RCC 7860 (cell line): ENCODE measurements around the gene PI16.
"Not testable (repeated sequence)": the region's sequence is repeated elsewhere in the genome, so short reads cannot be mapped to it uniquely, and the experiment has no call there.

ENCODE experiments used
- DNase-seq: peaks from one replicate; pipeline ENCODE4 v3.0.0-alpha.2; 2015; ENCODE audit warnings: low spot score
- FAIRE-seq: peaks from 2 replicates; lab custom pipeline; 2012; peaks lifted over from hg19 to GRCh38; lab: Jason Lieb, UNC

The PI16 gene

DNA sequence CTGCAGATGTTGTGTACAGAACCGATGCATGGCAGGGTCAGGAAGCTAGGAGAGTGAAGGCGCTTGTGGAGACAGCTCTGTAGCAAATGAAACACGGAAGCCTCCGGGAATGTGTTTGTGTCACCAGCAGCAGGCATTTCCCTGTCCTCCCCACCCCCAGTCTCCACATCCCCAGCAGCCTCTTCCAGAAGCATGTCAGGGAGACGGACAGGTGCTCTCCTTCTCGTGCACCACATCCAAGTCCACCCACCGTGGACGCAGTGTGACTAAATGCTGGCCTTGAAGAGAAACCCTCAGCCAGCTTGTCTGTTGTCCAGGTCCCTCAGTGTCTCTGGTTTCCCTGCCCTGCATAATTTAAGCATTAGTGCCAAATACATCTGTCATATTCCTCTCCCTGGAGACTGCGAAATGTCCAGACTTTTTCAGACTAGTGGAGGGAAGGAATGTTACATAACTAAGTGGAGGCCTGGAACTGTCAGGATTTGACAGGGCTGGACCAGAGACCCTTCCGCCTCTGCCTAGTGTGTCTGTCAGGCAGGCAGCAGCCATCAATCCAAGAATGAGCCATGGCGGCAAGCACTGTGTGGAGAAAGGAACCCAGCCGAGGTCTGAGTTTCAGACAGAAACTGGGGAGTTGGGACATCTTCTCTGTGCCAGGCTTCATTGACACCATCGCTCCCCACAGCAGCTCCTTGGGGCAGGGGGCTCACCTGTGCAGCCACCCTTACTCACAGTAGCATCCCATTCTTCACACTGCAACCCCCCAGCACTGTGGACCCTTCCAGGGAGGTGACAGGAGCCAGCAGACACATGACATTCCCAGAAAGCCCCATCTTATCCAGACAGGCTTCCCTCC lies 26.6 kb upstream of the PI16 start:
- FAIRE-seq (no peak), DNase-seq (no peak)

DNA sequence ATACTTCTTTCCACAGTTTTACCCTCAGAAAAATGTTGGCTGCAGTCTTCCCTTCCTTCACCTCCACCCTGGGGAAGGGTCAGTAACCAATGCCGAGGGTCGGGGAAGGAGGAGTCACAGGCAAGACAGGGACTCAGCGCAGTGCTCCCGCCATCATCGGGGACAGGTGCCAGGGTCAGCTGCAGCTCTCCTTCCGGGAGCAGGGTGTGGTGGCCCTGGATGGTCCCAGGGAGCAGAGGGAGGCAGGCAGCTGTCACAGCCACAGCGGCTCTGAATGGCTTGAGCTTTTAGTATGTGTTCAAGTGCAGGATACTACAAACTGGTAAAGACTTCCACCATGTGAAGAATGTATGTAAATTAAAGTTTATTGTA lies 26.0 kb upstream of the PI16 start:
- FAIRE-seq, result no peak
- no peak for DNase-seq

DNA sequence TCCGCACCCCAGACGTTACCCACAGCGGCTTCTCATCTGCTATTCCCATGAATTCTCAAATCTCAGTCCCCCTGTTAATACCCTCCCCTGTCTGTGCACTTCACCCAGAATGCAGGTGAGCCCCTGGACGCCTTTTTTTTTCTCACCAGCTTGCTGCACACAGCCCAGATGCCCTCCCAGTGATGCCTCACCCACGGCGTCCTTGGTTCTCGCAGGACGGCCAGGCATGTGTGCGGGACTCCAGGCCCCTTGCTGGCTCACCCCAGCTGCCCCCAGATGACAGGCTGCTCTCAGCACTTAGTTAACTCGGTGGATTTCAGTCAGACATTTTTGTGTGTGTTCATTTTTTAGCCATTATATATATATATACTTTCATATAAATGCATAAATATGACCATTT lies 25.4 kb upstream of the PI16 start:
- FAIRE-seq, result no peak
- DNase-seq, result no peak

DNA sequence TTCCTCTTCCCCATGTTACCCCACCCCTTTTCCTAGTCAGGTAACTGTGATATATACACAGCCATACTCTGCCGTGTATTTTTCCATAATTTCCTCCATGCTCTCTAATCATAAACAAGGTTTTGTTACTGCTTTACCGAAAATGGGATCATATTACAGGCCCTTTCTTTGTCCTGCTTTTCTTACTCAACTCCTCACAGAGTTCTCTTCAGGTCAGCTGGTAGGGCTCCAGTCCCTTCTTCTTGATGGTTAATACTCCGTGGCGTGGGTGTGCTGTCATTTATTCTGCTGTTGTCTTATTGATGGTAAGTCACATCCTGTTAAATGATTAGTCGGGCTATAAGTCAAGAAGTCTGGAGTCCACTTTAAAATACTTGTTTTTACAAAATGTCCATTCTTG lies 24.9 kb upstream of the PI16 start:
- DNase-seq (no peak), FAIRE-seq (no peak)

DNA sequence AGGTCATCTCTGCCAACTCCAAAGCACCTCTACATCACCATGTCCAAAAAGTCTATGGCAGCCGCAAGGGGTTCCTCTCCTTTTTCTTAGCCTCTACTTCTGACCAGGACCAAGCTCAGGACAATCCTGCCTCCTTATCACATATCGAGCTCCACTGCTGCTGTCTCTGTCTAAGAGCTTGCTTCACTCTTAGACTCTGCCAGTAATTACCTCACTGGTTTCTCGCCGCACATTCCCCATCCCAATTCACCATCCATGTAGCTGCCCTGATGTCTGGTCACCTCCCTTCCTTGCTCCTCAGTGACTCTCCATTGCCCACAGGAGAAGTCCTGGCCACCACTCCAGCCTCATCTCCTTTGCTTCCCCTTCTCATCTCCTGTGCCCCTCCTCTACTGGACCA lies 24.1 kb upstream of the PI16 start:
- DNase-seq, result no peak
- no peak for FAIRE-seq

DNA sequence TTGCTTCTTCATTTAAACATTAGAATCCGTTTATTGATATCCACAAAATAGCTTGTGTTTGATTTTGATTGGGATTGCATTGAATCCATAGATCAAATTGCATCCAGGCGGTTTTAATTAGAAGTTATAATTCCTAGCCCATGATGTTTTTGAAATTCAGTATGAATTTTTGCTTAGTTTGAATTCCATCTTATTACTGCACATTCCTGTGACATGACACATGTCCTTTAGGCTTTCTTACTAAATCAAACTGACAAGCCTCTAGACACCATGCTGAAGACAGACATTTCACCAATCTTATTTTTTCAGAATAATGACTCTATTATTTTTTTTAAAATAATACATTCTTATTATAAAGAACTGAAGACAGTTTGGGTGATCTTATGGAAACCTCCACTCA lies 21.4 kb upstream of the PI16 start:
- DNase-seq (peak; percentile 9), FAIRE-seq (no peak)

DNA sequence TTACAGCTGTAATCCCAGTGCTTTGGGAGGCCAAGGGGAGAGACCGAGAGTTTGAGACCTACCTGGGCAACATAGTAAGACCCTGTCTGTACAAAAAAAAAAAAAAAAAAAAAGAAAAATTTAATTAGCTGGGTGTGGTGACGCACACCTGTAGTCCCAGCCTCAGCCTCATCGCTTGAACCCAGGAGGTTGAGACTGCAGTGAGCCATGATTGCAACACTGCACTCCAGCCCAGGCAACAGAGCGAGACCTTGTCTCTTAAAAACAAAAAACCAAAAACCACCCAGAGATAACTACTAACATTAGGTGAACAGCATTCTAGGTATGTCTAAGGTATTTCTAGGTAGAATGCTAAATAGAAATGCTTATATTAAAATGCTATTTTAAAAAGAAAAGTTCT lies 21.0 kb upstream of the PI16 start:
- no peak for FAIRE-seq

DNA sequence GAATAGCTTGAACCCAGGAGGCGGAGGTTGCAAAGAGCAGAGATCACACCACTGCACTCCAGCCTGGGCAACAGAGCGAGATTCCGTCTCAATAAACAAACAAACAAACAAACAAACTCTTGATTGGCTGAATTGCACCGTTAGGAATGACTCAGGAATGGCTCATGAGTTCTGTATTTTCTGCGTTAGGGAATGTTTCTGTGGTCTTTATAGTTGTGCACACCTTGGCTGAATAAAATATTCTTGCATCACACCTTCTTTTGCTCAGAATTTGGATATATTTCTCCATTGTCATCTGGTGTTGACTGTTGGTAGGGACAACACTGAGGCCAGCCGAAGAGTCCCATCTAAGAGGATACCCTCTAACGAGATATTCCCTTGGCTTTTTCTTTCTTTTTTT lies 19.6 kb upstream of the PI16 start:
- no peak for FAIRE-seq
- no peak for DNase-seq

More for the DNA sequence above, 21.0 kb upstream of the PI16 start:
- DNase-seq, result no peak

DNA sequence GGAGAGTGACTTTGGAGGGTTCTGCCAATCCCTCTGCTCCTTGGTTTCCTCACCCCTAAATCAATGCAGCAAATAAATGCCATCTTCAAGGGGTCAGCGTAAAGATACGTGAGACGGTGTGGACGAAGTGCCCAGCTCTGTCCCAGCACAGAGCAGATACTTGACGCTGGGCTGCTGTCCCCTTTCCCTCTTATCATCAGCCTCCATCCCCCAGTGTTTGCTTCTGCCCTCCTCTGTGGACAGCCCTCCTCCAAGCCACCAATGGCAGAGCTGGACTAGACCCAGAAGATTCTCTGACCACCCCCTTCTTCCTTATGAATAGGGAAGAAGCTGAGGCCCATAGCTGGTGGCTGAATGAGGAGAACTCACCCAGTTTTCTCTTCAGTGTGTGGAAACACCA lies 17.7 kb upstream of the PI16 start:
- DNase-seq (no peak), FAIRE-seq (no peak)

DNA sequence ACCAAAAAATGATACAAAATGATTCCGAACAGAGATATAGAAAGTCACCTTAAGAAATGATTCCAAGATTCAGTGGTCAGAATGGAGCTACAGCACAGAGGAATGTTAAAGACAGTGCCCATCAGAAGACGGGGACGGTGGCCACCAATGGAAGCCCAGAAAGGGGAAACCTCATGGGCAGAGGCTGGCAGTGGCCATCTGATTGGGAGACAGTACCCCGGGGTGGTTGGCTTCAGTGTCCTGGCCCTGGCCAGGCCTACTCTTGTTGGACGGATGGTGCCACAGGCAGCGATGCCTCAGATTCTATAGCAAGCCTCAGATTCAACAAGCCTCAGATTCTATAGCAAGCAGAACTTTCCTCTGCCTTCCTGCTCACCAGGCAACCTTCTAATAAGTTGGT lies 16.6 kb upstream of the PI16 start:
- no peak for DNase-seq
- no peak for FAIRE-seq

DNA sequence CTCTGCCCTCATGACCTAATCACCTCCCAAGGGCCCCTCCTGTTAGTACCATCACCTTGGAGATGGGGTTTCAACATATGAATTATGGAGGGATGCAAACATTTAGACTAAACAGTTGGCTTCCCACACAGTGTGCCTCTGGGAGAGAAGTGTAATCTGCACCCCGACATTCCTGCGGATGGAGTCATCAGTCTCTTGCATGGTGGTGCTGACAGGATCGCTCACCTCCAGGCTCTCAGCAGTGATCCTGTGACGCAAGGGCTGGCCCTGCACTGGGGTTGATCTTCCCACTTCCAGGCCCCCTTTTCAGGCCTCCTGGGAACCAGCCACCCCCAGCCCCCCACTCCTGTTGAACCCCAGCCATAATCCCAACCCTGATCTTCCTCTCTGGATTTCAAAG lies 16.0 kb upstream of the PI16 start:
- no peak for DNase-seq

DNA sequence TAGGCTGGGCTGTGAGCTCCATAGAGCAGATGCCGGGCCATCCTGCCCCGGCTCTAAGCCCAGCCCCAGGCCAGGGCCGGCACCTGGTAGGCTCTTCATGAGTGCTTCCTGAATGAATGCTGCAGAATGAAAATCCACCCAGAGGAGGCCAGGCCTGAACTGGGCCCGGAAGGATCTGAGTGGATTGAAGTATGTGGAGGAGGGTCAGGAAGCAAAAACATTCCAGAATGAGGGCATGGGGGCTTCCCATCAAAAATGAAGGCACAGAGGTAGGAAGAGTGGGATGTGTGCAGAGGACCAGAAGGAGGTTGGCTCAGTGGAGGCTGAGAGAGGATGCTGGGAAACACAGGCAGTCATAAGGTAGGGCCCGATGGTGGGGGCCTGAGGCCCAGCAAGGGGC lies 15.5 kb upstream of the PI16 start:
- FAIRE-seq, DNase-seq: not testable (repeated sequence)

More for the DNA sequence above, 16.0 kb upstream of the PI16 start:
- FAIRE-seq, result no peak

DNA sequence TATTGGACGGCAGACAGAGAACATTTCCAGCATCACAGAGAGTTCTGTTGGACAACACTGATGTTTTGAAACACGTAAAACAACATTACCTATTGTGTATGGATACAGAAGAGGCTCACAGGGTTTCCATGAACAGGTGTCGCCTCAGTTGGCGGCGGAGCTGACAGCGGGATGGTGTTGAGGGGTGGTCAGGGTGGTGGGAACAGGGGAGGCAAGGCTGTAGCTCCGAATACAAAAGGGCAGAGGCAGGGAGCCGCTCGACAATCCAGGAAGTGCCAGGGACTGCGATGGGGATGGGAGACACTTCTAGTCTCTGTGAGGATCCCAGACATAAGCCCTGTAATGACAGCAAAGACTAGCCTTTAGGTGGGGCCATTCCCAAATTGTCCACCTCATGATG lies 14.5 kb upstream of the PI16 start:
- FAIRE-seq (no peak), DNase-seq (no peak)

DNA sequence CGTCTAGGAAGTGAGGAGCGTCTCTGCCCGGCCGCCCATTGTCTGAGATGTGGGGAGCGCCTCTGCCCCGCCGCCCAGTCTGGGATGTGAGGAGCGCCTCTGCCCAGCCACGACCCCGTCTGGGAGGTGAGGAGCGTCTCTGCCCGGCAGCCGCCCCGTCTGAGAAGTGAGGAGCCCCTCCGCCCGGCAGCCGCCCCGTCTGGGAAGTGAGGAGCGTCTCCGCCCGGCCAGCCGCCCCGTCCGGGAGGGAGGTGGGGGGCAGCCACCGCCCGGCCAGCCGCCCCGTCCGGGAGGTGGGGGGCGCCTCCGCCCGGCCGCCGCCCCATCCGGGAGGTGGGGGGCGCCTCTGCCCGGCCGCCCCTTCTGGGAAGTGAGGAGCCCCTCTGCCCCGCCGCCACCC lies 13.0 kb upstream of the PI16 start:
- FAIRE-seq, DNase-seq: not testable (repeated sequence)

DNA sequence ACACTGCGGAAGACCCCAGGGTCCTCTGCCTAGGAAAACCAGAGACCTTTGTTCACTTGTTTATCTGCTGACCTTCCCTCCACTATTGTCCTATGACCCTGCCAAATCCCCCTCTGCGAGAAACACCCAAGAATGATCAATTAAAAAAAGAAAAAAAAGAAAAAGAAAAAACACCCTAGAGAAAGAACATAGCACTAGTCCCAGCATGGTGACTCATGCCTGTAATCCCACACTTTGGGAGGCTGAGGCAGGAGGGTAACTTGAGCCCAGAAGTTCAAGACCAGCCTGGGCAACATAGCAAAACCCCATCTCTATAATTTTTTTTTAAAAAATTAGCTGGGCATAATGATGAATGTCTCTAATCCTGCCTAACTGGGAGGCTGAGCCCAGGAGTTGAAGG lies 12.2 kb upstream of the PI16 start:
- FAIRE-seq, DNase-seq: not testable (repeated sequence)

DNA sequence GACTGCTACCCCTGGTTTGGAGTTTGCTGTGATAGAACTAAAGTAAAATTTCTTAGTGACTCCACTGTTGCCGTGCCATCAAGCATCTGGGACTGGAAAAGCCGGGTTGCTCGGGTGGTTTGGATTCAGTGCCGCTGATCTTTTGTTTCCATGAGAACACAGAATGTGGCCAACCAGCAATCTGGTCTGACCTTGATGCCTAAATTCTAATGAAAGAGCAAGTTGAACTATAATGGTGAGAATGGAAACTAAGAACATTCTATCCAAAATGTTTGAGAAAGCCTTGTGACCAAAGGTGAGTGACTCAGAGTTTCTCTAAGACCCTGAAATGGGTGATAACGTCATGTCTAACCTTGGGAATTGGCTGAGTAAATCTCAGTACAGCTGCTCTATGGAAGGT lies 9.9 kb upstream of the PI16 start:
- DNase-seq (no peak), FAIRE-seq (no peak)

DNA sequence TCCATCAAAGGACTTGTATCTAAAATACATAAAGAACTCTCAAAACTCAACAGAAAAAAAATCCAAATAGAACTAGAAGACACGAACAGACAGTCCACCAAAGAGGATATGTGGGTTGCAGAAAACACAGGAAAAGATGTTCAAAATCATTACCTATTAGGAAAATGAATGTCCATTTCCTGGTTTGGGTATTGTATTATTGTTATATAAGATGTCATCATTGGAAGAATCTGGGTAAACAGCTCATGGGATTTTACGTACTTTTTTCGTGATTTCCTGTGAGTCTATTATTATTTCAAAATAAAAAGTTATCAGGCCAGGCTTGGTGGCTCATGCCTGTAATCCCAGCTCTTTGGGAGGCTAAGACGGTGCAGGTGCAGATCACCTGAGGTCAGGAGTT lies 9.2 kb upstream of the PI16 start:
- DNase-seq (no peak), FAIRE-seq (no peak)

DNA sequence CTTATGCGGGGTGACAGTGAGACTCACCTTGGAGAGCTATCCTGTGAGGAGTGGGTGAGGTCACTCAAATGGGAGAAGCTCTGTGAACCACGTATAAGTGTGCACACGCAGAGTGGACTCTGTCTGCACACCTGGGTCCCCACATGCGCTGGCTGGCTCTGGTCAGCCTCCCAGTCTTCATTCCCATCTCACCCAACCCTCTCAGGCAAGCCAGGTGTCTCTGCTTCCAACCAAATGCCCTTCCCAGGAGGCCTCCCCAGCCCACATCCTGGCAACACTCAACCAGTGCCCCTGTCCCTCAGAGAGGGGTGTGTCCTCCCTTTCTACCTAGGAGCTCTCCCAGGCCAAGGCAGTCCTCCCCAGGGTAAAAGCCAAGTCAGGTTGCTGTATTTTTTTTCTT lies 8.0 kb upstream of the PI16 start:
- FAIRE-seq (no peak), DNase-seq (no peak)

DNA sequence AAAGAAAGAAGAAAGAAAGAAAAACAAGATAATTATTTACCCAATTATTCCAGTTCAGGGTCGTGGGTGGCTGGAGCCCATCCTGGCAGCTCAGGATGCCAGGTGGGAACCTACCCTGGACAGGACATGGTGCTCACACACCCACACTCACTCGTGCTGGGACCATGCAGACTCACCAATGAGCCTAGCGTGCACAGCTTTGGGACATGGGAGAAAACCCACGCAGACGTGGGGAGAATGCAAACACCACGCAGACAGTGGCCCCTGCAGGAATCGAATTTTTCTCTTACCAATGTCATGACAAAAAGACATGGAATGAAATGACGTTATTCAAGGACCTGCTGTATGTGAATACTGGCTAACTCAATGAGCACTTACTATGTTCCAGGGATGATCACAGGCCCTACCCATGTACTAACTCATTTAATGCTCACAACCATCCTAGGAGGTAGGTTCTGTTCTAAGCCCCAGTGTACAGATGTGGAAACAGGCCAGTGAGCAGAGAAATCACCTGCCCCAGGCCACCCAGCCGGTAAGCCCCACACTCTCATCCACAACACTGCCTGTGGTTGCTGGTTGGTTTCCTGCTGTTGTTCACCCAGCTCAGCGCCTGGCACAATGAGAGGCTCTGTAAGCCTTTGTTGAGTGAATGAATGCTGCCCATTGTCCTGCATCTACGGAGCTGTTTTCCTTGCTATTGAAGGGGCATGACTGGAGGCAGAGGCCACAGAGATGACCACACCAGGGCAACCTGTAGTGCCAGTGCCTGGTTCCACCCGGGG lies 6.8 kb upstream of the PI16 start:
- no peak for FAIRE-seq
- DNase-seq, result no peak

DNA sequence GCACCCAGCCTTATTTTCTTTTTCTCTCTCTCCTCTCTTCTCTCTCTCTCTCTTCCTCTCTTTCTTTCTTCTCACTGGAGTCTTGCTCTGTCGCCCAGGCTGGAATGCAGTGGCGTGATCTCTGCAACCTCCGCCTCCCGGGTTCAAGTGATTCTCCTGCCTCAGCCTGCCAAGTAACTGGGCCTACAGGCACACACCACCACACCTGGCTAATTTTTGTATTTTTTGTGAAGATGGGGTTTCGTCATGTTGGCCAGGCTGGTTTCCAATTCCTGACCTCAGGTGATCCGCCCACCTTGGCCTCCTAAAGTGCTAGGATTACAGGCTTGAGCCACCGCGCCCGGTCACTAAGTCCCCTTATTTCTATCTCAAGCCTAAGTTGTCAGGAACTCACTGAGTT lies 5.5 kb upstream of the PI16 start:
- FAIRE-seq, result not testable (repeated sequence)

DNA sequence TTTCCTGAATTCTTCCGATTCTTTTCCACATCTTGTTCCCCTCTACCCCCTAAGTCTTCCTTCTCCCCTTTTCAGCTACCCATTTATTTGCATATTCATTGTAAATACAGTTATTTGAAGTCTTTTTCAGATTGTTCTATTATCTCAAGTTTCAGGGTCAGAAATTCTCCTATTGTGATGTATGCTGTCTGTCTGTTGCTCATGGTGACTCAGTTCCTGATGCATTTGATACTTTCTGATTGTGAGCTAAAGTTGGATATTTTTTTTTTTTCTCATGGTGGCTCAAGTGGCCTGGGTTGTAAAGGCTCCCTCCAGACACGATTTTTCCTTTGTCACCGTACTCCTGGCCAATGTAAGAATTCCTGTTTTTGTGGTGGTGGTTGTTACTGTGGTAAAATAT lies 4.9 kb upstream of the PI16 start:
- FAIRE-seq, result no peak
- peak; percentile 28 for DNase-seq

More for the DNA sequence above, 5.5 kb upstream of the PI16 start:
- DNase-seq, result not testable (repeated sequence)

DNA sequence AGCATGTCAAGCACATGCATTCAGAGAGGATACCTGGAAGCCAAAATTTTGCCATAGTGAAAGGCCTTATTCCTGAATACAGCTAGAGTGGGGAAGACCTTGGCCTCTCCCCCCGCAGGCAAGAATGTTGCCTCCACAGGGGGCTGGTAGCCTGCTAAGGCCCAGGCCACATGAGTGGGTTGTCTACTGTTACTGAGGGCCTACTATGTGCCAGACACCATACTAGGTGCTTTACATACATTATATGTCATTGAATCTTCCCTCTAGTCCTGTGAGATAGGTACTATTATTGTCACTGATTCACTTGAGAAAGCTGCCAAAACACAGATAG lies 642 bp upstream of the PI16 start:
- FAIRE-seq, result no peak
- no peak for DNase-seq
